GM19397 (cell line): ENCODE data around the gene SUPT20HL2.
"Not testable (repeated sequence)": the region's sequence is repeated elsewhere in the genome, so short reads cannot be mapped to it uniquely, and the experiment has no call there.

Source experiments
- ATAC-seq: cut with Tn5 transposase; IDR thresholded peaks from one replicate; pipeline ENCODE4 v1.9.1; 2021; ENCODE audit warnings: mild to moderate bottlenecking, moderate library complexity; ENCODE audit not compliant: unreplicated experiment

Gene SUPT20HL2

DNA sequence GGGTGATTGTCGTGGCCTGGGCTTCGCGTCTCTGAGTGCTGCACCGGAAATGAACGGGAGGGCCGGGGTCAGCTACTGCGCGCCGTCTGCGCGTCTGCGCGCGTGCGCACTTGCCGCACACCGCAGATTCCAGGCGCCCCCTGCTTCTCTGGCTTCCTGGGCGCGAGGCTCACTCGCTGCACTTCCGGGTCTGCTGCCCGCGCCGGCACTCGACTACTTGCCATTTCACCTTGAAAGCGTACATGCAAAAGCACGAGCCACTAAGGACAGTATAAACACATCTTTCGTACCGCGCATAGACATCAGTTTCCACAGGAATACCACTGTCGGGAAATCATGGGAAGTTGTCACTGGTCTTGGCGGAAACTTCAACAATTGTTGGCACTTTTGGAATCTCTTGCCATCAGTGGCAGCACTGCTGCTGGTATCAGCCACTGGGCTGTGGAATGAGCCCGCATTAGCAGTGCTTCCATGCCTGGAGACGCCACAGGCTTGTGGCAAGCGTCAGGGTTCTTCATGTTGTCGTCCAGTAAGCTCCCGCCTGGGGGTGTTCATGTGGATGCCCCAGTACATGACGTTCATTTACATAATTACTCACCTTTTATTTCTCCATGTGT, at the start of gene SUPT20HL2:
SUPT20HL2 (minus strand) TSS at position 51 of the 617 bp plus-strand sequence. CDS start 754 bp downstream, outside the sequence.
- ATAC-seq: no peak

DNA sequence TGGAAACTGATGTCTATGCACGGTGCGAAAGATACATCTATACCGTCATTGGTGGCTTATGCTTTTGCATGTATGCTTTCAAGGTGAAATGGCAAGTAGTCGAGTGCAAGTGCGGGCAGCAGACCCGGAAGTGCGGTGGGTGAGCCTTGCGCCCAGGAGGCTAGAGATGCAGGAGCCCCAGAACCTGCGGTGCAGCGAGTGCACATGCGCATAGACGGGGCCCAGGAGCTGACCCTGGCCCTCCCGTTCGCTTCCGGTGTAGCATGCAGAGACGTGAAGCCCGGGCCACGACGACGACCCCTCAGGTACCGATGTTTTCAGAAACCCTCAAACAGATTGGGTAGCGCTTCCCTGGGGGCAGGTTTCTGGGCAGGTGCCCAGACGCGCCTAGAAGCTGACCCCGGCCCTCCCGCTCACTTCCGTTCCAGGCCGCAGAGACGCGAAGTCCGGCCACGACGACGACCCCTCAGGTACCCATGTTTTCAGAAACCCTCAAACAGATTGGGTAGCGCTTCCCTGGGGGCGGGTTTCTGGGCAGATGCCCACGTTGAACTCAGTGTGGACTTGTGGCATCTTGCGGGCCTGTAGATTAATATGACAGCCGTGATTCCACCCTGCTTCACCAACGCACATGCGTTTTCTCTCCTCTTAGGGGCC, 48.3 kb upstream of the SUPT20HL2 start:
- ATAC-seq: not testable (repeated sequence)

DNA sequence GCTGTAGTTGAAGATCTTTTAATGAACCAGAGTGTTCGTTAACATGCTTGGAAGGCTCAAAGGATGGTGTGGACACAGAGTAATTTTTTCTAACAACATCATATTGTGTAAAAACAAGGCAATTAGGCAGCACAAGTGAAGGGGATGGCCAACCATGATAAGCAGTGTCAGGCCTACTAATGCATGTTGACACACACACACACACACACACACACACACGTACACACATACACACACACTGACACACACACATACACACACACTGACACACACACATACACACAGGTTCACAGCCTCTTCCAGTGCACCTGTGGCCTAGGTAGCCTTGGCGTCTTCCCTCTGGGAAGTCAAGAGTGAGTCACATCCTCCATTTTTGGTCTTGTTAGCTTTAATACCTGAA, 46.4 kb upstream of the SUPT20HL2 start, which contains the start of gene SUPT20HL1:
SUPT20HL1 (plus strand) TSS at position 368 of the 400 bp plus-strand sequence. CDS start 2,122 bp downstream, outside the sequence.
- ATAC-seq: no peak

DNA sequence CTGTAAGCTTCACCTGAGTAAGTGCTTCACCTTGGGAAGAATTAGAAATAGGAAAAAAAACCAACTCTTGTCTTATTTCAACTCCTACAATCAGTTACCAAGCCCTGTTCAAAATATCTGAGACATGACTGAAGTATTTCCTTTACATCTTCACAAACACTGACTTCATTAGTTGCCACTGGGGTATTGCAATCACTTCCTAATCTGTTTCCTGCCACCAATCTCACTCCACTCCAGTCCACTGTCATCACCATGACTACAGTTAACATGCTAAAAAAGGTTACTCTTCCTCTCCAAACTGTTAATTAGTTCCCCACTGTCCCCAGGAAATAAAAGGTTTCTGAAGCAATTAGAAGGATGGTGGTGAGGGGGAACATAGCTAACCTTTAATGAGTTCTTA, 43.2 kb upstream of the SUPT20HL2 start:
- no peak for ATAC-seq

DNA sequence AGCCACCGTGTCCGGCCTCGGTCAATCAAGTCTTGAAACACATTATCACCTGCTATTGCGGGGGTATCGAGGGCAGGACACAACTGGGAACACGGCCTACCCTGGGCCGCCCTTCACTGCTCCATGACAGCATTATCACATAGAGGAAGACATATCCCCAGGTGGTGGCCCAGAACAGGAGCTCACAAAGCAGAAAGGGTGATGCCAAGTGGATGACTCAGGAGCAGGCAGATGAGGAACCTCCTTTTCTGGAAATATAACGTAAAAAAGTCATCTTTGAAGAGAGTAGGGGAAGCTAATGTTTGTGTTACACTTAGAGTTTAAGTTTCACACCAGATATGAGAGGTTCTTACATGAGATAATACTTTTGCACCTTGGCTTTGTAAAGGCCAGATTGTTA, 41.2 kb upstream of the SUPT20HL2 start:
- ATAC-seq: no peak

DNA sequence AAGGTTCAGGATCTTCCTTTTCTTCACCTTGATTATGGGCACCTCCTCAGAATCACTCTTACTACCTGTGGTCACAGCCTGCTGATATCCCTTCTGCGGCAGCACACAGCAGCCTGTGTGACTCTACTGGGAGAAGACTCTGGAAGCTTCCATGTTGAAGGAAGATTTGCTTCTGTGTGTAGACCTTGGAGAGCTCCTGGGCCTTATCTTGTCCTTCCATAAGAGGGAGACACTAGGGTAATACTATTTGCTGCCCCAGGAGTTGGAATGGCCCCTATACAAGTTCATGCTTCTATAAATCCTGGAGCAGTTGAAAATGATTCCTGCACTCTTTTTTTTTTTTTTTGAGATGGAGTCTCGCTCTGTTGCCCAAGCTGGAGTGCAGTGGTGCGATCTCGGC, 36.3 kb upstream of the SUPT20HL2 start:
- no peak for ATAC-seq

DNA sequence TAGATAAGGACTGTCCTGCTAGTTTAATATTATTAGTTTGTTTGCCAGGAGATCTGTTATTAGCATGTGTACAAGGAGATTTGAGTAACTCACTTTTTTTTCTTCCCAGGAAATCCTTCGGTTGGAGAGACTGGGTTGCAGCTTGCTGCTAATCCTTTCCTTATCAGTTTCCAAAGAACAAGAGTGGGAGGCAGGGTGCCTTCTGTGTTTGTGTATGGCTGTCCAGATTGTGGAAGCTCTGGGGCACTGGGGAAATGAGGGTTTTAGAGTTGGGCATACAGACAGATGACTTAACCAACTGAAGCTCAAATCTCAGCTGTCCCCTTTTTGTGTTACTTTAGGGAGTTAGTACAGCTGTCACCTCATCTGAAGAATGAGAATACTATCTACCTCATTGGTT, 34.0 kb upstream of the SUPT20HL2 start:
- ATAC-seq: no peak

DNA sequence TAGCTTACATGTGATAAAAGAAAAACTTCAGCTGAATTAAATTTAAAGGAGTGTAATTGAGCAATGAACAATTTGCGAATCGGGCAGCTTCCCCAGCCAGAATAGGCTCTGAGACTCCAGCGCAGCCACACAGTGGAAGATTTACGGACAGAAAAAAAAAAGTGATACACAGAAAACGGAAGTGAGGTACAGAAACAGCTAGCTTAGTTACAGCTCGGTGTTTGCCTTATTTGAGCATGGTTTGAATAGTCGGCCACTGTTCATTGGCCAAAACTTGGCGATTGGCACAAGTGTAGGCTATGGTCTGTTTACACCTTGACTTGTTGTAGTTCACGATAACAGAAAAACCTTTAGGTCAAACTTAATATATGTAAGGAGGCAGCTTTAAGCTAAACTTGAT, 29.9 kb upstream of the SUPT20HL2 start:
- peak; percentile 73 for ATAC-seq

DNA sequence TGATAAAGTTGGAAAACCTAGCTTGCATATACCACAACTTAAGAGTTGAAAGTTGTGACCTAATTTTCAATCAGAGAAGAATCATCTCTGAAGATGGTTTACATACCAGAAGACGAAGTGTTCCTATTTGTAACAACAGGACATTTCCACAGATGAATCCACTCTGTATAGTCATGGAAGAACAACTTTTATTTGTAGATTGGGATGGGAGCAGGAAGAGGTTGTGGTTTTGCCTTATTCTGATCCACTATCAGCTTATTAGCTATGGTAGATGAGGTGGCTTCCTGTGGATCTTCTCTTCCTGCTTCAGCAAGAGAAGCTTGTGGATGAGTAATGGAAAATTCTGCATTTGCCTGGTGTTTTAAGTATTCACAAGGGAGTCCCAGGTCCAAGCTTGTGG, 27.9 kb upstream of the SUPT20HL2 start:
- no peak for ATAC-seq

DNA sequence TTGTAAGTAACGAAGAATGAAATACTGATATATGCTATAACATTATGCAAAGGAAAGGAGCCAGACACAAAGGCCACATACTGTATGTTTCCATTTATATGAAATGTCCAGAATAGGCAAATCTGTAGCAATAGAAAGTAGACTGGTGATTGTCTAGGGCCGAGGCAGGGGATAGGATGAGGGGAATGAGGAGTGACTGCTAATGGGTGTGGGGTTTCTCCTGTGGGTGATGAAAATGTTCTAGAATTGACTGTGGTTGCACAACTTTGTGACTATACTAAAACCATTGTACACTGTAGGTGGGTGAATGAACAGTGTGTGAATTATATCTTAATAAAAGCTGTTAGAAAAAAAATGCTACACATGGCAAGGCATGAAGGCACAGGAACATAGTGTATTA, 26.6 kb upstream of the SUPT20HL2 start:
- no peak for ATAC-seq

DNA sequence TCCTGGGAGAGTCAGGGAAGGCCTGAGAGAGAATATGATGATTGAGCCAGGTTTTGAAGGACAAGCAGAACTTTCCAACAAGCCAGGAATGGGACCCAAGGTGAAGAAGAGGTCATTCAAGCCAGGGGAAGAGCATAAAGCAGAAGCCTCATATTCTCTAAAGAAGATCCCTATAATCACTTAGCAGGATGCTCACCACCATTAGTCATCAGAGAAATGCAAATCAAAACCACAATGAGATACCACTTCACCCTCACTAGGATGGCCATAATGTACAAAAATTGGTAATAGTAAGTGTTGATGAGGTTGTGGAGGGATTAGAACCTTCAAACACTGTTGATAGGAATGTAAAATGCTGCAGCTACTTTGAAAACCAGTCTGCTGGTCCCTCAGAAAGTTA, 26.0 kb upstream of the SUPT20HL2 start:
- no peak for ATAC-seq

DNA sequence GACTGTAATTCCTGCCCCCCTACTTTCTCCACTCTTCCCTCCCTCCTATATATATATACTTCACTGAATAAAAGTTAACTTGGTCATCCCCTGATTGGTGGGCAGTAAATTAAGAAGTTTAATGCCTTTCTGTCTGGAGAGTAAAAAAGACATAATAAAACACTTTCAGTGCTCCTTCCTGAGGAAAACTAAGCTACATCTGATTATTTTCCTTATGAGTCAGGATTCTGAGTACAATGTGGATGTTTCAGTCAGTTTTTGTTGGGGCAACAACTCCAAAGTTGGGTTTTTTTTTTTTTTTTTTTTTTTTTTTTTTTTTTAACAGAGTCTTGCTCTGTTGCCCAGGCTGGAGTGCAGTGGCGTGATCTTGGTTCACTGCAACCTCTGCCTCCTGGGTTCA, 22.0 kb upstream of the SUPT20HL2 start:
- ATAC-seq: no peak

DNA sequence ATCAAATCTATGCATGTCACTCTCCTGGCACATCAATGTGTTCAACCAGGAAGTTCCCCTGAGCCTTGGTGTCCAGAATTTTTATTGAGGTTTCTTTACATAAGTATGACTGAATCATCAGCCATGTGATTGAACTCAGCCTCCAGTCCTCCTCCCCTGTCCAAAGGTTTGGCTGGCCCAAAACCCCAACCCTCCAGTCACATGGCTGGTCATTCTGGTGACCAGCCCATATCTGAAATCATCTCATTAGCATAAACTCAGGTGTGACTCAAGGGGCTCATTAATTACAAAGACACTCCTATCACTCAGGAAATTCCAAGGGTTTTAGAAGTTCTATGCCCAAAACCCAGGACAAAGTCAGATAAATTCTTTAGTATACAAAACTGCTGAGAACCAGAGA, 20.6 kb upstream of the SUPT20HL2 start:
- ATAC-seq: no peak

DNA sequence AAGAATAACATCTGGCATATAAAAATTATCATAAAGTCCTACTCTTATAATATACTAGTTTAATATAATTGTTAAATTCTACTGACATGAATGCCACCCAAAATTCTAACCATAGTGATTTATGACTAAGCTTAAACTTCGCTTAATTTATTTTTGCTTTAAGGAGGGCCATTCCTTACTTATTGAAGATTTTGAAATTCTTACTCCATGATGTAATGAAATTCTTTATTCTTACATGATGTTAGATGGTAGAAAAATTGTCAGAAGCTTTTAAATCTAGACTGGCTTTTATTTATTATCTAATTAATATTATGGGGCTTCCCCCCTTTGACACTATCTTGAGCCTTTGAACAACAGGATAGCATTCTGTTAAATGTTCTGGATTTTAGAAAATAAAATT, 19.5 kb upstream of the SUPT20HL2 start:
- ATAC-seq: no peak

DNA sequence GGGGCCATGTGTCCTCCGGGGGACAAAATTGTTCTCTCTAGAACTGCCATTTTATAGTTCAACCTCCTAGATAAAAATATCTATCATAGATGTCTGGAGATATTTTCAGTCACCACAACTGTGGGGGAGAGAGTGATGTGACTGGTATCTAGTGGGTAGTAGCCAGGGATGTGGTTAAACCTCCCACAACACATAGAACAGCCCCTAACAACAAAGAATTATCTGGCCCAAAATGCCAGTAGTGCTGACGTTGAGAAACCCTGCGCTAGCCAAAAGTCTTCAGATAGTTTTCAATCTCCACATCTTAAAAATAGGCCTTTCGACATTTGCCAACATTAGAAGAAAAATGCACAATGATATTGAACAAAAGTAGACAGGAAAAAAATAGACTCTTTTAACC, 19.0 kb upstream of the SUPT20HL2 start:
- no peak for ATAC-seq

DNA sequence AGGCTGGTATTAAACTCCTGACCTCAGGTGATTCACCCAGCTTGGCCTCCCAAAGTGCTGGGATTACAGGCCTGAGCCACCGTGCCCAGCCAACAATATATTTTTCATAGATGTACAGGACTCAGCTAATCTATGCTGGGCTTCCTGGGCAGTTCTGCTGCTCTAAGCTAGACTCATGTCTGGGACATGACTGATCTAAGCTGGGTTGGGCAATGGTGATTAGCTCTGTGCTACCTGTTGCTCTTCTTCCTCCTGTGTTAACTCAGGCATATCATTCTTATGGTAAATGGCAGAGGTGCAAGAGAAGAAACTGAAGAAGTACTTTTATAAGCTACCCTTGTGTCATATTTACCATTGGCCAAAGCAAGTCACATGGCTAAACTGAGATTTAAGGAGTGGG, 11.4 kb upstream of the SUPT20HL2 start:
- no peak for ATAC-seq

DNA sequence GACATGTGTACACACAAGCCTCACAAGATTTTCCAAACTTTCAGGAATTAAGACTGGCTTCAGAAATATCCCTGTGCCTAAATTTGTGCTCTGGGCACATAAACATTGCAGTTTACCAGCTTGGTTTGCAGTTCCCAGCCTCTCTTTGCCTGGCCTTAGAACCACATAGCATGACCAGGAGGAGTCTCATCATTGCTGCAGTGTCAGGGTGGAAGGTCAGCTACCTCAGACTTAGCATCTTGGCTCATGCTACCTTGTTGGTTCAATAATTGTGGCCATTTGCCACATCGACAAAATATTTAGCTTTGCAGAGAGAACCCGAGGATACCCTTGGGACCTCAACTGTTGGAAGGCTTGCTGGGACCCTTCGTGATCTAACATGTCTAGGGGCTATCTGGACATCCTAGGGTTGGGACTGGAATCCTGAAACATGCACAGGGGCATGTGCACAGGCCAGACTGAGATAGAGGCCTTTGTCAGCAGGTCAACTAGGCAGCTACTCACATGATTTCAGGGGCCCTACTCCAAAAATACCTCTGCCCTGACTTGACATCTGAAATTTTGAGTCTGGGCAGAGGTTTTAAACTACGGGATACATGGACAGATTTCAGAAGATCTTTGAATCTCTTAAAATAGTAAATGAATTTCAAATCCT, 8.0 kb upstream of the SUPT20HL2 start:
- ATAC-seq: no peak

DNA sequence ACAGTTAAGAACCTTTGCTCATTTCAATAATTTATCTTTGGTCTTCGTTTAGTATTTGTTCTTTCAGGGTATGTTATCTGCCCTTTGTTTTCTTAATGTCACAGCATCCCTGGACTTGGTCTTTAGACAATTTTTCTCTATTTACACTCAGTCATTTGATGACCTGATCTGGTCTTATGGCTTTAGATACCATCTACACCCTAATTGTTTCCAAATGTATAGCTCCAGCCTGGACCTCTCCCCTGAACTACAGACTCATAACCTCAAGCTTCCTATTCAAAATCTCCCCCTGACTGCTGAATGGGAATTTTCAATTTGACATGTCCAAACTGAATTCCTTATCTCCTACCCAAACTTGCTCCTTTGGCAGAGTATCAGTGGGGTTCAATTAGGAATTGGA, 3.7 kb upstream of the SUPT20HL2 start:
- ATAC-seq: no peak

DNA sequence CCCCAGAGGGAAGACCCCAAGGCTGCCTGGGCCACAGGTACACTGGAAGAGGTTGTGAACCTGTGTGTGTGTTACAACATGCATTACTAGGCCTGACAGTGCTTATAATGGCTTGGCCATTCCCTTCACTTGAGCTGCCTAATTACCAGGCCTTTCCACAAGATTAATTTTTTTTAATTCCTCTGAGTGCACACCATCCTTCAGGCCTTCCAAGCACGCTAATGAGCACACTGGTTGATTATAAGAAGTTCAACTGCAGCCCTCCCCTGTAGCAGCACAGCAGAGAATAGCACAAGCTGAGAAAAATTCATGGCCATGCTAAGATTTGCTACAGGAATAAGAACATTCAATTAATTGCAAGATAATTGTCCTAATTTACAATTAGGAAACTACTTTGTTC, 2.2 kb upstream of the SUPT20HL2 start:
- no peak for ATAC-seq

DNA sequence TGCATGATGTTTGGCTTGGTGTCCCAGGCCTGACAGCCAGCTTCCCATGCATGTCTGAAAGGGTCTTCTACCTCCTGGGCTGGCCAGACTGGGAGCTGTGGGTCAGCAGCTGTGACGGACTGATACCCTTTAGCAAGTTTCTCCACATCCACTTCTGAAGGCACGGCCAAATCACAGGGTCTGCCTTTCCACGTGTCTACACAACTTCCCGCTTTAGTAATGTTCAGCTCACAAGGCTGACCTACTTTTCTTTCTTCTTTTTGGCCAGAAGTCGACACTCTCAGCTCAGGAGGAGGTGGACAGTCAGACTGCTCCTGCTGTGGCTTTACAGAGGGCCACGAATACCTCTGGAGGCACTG, 1.6 kb downstream of the SUPT20HL2 start:
- not testable (repeated sequence) for ATAC-seq

DNA sequence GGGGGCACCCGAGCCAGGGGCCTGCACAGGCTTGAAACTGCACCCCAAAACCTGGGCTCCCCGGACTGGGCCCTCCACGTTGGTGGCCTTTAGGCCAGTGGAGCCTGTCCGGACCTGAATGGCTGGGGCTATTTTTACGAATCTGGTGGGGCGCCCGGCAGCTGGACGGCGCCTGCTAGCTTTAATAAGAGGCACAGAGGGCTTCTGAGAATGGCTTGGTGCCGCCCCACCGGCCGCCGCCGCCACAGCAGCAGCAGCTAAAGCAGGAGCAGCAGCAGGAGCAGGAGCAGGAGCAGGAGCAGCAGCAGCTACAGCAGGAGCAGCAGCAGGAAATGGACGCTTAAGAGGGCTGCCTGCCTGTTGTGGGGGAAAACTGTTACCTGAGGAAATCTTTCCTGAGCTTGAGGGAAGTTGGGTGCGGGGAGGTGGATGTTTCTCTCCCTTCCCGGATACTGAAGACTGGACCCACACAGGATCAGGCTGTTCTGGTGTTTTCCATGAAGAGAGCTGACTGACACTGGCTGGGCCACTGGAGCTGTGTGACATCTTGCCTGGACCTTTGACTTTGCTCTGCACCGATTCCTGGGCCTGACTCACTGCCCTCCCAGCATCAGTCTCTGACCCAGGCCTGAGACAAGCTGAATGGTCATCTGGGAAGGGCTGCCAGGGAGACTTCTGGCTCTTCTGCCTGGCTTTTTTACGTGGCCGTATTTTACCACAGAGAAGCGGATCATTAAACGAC, 2.2 kb downstream of the SUPT20HL2 start:
- not testable (repeated sequence) for ATAC-seq

DNA sequence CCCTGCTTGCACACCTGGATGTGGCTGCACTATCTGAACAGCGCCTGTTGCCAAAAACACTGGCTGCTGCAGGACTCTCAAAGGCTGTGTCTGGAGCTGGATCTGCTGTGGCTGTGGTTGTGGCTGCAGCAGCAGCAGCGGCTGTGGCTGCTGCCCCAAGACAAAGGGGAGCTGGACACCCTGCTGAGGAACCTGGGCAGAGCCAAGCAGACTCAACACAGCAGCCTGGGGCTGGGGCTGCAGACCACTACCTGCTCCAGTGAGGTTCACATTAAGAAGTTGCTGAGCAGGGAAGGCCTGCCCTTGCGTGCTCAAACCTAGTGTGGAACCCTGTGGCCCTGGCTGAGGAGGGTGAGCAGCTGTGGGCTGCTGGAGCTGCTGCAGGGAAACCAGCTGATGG, 3.0 kb downstream of the SUPT20HL2 start:
- ATAC-seq: not testable (repeated sequence)
